GM06990 (cell line): ENCODE data around the gene PSME3IP1.

Experiments used
- DNase-seq: peaks from one replicate; pipeline ENCODE4 v3.0.0-alpha.2; 2011; ENCODE audit not compliant: insufficient read length; ENCODE audit errors: extremely low read depth
- H3K27me3 ChIP-seq: replicated peaks from 2 replicates; pipeline ENCODE4 v1.6.0; 2011; ENCODE audit warnings: low read length; ENCODE audit not compliant: control insufficient read depth, insufficient read depth
- H3K36me3 ChIP-seq: 2 replicates; pipeline ENCODE4 v1.5.1; 2011; ENCODE audit warnings: low read length; ENCODE audit not compliant: control insufficient read depth, insufficient read depth
- H3K4me3 ChIP-seq: replicated peaks from 2 replicates; pipeline ENCODE4 v1.5.1; 2011; ENCODE audit warnings: low read depth, mild to moderate bottlenecking, control low read depth, low read length
- TF ChIP-seq, protein P1 (sequence below): IDR thresholded peaks from 2 replicates; pipeline ENCODE4 v1.5.1; 2011; ENCODE audit warnings: low read length, control low read depth, mild to moderate bottlenecking, inconsistent platforms; ENCODE audit not compliant: insufficient read depth, poor library complexity, severe bottlenecking

The PSME3IP1 gene

DNA sequence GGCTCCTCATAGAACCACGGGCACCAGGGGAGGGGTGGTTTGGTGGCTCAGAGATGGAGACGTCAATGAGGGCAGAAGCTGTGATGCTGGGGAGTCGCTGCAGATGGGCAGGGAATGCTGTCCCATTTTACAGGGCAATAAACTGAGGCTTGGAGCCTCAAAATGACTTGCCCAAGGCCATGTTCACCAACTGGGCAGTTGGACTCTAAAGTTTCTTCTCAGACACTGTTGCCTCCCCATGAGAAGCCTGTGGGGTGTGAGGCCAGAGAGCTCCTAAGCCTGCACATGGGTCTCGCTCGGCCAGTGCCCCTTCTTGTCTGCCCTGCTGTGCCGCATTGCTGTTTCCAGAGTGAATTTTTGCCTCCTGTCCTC, 54.9 kb downstream of the PSME3IP1 start:
- TF ChIP-seq, protein P1, sequence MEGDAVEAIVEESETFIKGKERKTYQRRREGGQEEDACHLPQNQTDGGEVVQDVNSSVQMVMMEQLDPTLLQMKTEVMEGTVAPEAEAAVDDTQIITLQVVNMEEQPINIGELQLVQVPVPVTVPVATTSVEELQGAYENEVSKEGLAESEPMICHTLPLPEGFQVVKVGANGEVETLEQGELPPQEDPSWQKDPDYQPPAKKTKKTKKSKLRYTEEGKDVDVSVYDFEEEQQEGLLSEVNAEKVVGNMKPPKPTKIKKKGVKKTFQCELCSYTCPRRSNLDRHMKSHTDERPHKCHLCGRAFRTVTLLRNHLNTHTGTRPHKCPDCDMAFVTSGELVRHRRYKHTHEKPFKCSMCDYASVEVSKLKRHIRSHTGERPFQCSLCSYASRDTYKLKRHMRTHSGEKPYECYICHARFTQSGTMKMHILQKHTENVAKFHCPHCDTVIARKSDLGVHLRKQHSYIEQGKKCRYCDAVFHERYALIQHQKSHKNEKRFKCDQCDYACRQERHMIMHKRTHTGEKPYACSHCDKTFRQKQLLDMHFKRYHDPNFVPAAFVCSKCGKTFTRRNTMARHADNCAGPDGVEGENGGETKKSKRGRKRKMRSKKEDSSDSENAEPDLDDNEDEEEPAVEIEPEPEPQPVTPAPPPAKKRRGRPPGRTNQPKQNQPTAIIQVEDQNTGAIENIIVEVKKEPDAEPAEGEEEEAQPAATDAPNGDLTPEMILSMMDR: no peak
- Histone ChIP-seq H3K4me3 (no peak overlapping the region), H3K27me3 (no peaks in the 10 kb centered on the region), H3K36me3 (no peaks in the 10 kb centered on the region)
- DNase-seq: no peak

DNA sequence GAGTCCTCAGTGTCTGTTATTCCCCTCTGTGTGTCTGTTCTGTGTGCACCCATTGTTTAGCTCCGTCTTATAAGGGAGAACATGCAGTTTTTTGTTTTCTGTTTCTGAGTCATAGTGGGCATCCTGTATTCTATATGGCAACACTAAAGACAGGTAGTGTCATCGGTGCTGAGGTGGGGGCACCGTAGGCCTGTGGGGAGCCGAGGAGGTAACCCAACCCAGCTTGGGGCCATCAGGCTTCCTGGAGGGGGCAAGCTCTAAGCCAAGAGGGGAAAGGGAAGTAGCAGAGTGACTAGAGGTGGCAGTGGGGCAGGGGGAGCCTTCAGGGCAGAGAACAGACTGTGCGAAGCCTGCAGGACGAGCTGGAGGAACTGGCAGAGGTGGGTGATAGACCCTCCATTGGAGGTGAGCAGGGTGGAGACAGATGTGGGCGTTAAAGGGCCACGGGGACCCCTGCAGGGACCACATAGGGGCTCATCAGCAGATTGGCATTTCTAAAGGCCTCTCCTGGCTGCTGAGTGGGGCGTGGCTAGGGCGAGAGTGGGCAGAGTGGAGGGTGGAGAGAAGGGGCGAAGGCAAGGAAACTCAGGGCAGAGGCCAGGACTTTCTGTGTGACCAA, 57.0 kb downstream of the PSME3IP1 start:
- peak; percentile 53 for DNase-seq
- H3K27me3 ChIP-seq: no peaks in the 10 kb centered on the region
- TF ChIP-seq, protein P1: no peak
- no peaks in the 10 kb centered on the region for H3K36me3 ChIP-seq
- H3K4me3 ChIP-seq: no peak overlapping the region

DNA sequence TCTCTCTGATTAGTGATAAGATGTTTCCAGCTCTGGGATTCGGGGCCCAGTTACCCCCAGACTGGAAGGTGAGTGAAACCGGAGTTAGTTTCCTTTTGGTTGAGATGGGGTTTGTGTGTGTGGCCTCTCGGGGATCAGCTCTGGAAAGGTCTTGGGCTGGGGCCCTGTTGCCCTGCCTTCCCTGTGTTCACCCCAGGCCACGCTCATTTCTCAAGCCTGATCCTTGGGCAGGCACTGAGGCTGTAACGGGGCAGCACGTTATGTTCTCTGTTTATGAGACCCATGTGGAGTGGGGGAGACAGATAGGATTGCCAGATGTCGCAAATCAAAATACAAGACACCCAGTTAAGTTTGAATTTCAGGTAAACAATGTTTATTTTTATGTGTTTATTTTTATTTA, 58.0 kb downstream of the PSME3IP1 start:
- Histone ChIP-seq H3K36me3 (no peaks in the 10 kb centered on the region), H3K4me3 (no peak overlapping the region), H3K27me3 (no peaks in the 10 kb centered on the region)
- DNase-seq: no peak
- TF ChIP-seq, protein P1: no peak

DNA sequence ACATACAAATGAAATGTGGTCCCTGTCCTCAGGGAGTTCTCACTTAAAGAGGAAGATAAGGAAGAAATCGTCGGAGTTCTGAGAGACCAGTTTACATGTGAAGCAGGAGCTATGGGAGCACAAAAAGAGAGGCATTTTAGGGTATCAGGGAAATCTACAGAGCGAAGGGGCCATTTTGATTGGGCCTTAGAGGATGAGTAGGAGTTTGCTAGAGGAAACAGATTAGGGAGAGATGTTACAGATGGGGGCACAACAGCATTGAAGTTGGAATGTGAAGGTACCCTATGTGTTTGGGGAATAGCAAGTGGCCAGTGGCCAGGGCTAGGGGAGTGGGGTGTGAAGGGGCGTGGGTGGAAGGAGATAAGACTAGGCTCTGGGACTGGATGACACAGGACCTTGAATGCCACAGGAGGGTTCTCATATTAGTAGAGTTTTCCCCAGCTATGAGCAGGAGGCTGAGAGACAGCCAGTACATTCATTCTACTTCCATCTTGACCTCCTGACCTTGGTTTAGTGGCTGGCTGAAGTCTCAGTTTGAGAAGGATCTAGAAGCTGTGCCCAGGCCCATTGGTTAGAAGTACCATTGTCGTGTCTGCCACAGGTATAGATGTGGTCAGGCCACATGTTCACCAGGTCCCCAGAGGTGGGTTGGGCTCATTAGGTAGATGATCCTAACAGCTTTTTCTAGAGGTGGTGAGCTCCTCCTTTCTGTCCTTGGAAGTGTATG, 58.6 kb downstream of the PSME3IP1 start:
- TF ChIP-seq, protein P1: no peak
- H3K36me3 ChIP-seq: no peaks in the 10 kb centered on the region
- H3K27me3 ChIP-seq: no peaks in the 10 kb centered on the region
- no peak for DNase-seq
- H3K4me3 ChIP-seq: no peak overlapping the region

DNA sequence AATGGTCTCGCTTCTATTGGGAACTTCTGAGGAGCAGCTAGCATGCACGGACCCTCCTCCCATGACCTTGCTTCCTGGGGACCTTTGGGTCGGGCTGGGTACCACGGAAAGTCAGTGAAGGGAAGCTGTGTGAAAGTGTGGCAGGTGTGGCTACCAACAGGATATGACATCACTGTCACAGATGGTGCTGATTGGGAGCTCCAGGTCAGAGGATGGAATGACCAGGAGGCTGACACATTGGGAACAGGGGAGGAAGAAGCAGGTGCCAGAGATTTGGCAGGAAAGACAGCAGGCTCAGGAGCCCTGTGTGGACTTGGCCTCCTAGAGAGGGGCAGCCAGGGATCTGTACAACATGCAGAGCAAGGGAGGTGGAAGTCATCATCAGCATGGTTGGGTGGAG, 59.4 kb downstream of the PSME3IP1 start:
- TF ChIP-seq, protein P1: no peak
- no peaks in the 10 kb centered on the region for H3K36me3 ChIP-seq
- H3K4me3 ChIP-seq: no peak overlapping the region
- no peak for DNase-seq
- H3K27me3 ChIP-seq: no peaks in the 10 kb centered on the region

DNA sequence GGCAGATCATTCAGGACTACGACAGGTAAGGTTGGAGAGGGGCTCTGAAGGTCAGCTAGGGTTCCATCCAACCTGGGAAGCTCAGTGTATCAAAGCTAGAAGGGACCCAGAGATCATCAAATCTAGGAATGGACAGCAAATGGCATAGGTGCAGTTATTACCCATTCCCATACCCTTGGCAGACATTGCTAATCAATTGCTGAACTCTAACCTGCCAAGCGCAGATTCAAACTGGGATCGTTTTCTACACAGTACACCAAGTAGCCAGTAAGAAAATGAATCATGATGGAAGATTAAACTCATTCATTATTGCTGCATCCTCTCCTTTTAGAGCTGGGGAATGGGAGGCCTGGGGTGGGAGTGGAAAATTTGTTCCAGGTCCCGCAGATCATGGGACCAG, 59.9 kb downstream of the PSME3IP1 start:
- Histone ChIP-seq H3K4me3 (no peak overlapping the region), H3K27me3 (no peaks in the 10 kb centered on the region), H3K36me3 (no peaks in the 10 kb centered on the region)
- TF ChIP-seq, protein P1: no peak
- DNase-seq: no peak
